SK-N-SH (cell line): ENCODE results near the gene ZNF804B. TPM values are rescaled to one million over a fixed set of nuclear protein-coding genes. Genes with fewer than 3 reads are reported as not detected.

ENCODE experiments used
- CTCF ChIA-PET: fragments of 300-600, 350-600 bp; formaldehyde crosslinking; extraction: SDS; loops from one replicate; lab custom pipeline; 2021; lab: Yijun Ruan, JAX
- POLR2A ChIA-PET: fragments of 350-600 bp; sonication (Branson Sonifier 250); formaldehyde crosslinking; extraction: SDS; loops from one replicate; lab custom pipeline; 2020; ENCODE audit warnings: antibody characterized with exemption, inconsistent platforms; lab: Yijun Ruan, JAX
- DNase-seq: peaks from one replicate; pipeline ENCODE4 v3.0.0; 2012
- H2AFZ ChIP-seq: fragments of 200-600 bp; sonication (generic); 2 replicates; pipeline ENCODE4 v1.8.1; 2016; ENCODE audit warnings: antibody characterized with exemption, mild to moderate bottlenecking, low read depth
- H3F3A ChIP-seq: fragments of 200-600 bp; sonication (generic); replicated peaks from 2 replicates; pipeline ENCODE3; 2016; ENCODE audit warnings: antibody characterized with exemption, mild to moderate bottlenecking; ENCODE audit not compliant: insufficient read depth
- H3K27ac ChIP-seq, 2 experiments: fragments of 200-500 bp in 1 of 2; fragments of 200-600 bp in 1 of 2; sonication (Bioruptor generic) in 1 of 2; sonication (generic), shearing (Covaris generic) in 1 of 2; 2 replicates each; pipeline versions ENCODE4 v1.5.1 to v1.6.1; 2014 to 2016; ENCODE audit warnings: low read depth in 2 of 2, inconsistent platforms in 1 of 2, low read length in 1 of 2, mild to moderate bottlenecking in 1 of 2, mixed read lengths in 1 of 2
- H3K27me3 ChIP-seq: fragments of 200-600 bp; sonication (generic), shearing (Covaris generic); 2 replicates; pipeline ENCODE4 v1.6.1; 2016; ENCODE audit warnings: mixed run types; ENCODE audit not compliant: insufficient read depth
- H3K36me3 ChIP-seq, 2 experiments: fragments of 200-500 bp in 1 of 2; fragments of 200-600 bp in 1 of 2; sonication (Bioruptor generic) in 1 of 2; sonication (generic) in 1 of 2; replicated peaks in 1 of 2; 2 replicates each; pipeline versions ENCODE3 to v1.5.1; 2014 to 2016; ENCODE audit warnings: low read length in 1 of 2, mild to moderate bottlenecking in 1 of 2; ENCODE audit not compliant: insufficient read depth in 2 of 2, control insufficient read depth in 1 of 2
- H3K4me1 ChIP-seq, 2 experiments: fragments of 200-500 bp in 1 of 2; fragments of 200-600 bp in 1 of 2; sonication (Bioruptor generic) in 1 of 2; sonication (generic), shearing (Covaris generic) in 1 of 2; 2 replicates each; pipeline versions ENCODE4 v1.5.1 to v1.6.1; 2014 to 2016; ENCODE audit warnings: low read depth in 1 of 2, low read length in 1 of 2, mixed run types in 1 of 2; ENCODE audit not compliant: insufficient read depth in 2 of 2, control insufficient read depth in 1 of 2
- H3K4me2 ChIP-seq: fragments of 200-600 bp; sonication (generic), shearing (Covaris generic); 2 replicates; pipeline ENCODE4 v1.6.1; 2017; ENCODE audit warnings: mixed run types
- H3K4me3 ChIP-seq, 2 experiments: fragments of 200-500 bp in 1 of 2; fragments of 200-600 bp in 1 of 2; sonication (Bioruptor generic) in 1 of 2; sonication (generic), shearing (Covaris generic) in 1 of 2; 2 replicates each; pipeline versions ENCODE4 v1.5.1 to v1.8.1; 2014 to 2016; ENCODE audit warnings: low read depth in 2 of 2, inconsistent platforms in 1 of 2, low read length in 1 of 2, mild to moderate bottlenecking in 1 of 2, mixed read lengths in 1 of 2, moderate library complexity in 1 of 2
- H3K79me2 ChIP-seq: fragments of 200-600 bp; sonication (generic); 2 replicates; pipeline ENCODE4 v1.8.1; 2017; ENCODE audit warnings: mild to moderate bottlenecking; ENCODE audit not compliant: insufficient read depth
- H3K9ac ChIP-seq: fragments of 200-600 bp; sonication (generic); 2 replicates; pipeline ENCODE4 v1.6.1; 2017; ENCODE audit warnings: mixed run types
- H3K9me2 ChIP-seq: fragments of 200-600 bp; sonication (generic); 2 replicates; pipeline ENCODE4 v1.6.1; 2017; ENCODE audit warnings: mixed run types
- H3K9me3 ChIP-seq: fragments of 200-600 bp; sonication (generic); 2 replicates; pipeline ENCODE4 v1.6.1; 2017; ENCODE audit warnings: mixed run types, mild to moderate bottlenecking, moderate library complexity
- H4K20me1 ChIP-seq: fragments of 200-600 bp; sonication (generic); 2 replicates; pipeline ENCODE4 v1.6.1; 2017; ENCODE audit warnings: mild to moderate bottlenecking, mixed run types; ENCODE audit not compliant: insufficient read depth
- CHD2 ChIP-seq: fragments of 150-350 bp; IDR thresholded peaks from 2 replicates; pipeline ENCODE4 v1.6.1; 2018; ENCODE audit warnings: low read length; ENCODE audit not compliant: partially characterized antibody
- CTCF ChIP-seq: fragments of 200-600 bp; sonication (generic); IDR thresholded peaks from 2 replicates; pipeline ENCODE4 v1.6.1; 2017; ENCODE audit warnings: antibody characterized with exemption, mild to moderate bottlenecking, moderate library complexity
- ELF1 ChIP-seq: IDR thresholded peaks from 2 replicates; pipeline ENCODE4 v1.4.0; 2012
- NFIC ChIP-seq: IDR thresholded peaks from 2 replicates; pipeline ENCODE4 v1.4.0; 2012; ENCODE audit warnings: borderline replicate concordance
- NRF1 ChIP-seq: IDR thresholded peaks from 2 replicates; pipeline ENCODE4 v1.6.1; 2012; ENCODE audit warnings: low read depth, mild to moderate bottlenecking, low read length
- RXRA ChIP-seq: IDR thresholded peaks from 2 replicates; pipeline ENCODE4 v1.4.0; 2012; ENCODE audit warnings: low read depth, mild to moderate bottlenecking, borderline replicate concordance
- SIN3A ChIP-seq: IDR thresholded peaks from 2 replicates; pipeline ENCODE4 v1.6.1; 2012; ENCODE audit warnings: low read depth, mild to moderate bottlenecking, low read length, moderate library complexity, borderline replicate concordance
- SMC3 ChIP-seq: IDR thresholded peaks from 2 replicates; pipeline ENCODE4 v1.6.1; 2012; ENCODE audit warnings: low read depth, low read length, improper control_type of control experiment
- WGBS: methylation state at CpG from one replicate; pipeline ENCODE4 v1.1.6; 2017; ENCODE audit warnings: low lambda C conversion rate; 5-methylcytosine and 5-hydroxymethylcytosine counted together
- polyA plus RNA-seq, 3 experiments: library from polyadenylated mRNA; depleted of rRNA; stranded (reverse); fragments of >200 nt; gene quantifications; 2 replicates each; pipeline ENCODE4 v1.2.3, GENCODE V29; 2012
- TF ChIP-seq, protein P1 (sequence below): IDR thresholded peaks from 2 replicates; pipeline ENCODE4 v1.4.0; 2012; ENCODE audit warnings: low read depth, borderline replicate concordance
- TF ChIP-seq, protein P2 (sequence below): fragments of 150-350 bp; IDR thresholded peaks from 2 replicates; pipeline ENCODE4 v1.6.1; 2016; ENCODE audit warnings: mild to moderate bottlenecking, low read depth, low read length

The ZNF804B gene
- polyA plus RNA-seq, 1 of the 3 experiments (the other 2 are of a cell fraction), result not detected

- H3K9me3 ChIP-seq, result no peaks in the 10 kb centered on the region
- H3K4me2 ChIP-seq, result no peak overlapping the region
- POLR2A ChIA-PET, result no interaction called here
- H3K4me1 ChIP-seq, result no peaks in the 10 kb centered on the region
- no peak overlapping the region for H3K27ac ChIP-seq
- no peaks in the 10 kb centered on the region for H3K36me3 ChIP-seq
- DNase-seq, result no peak
- no peaks in the 10 kb centered on the region for H4K20me1 ChIP-seq
- no peaks in the 10 kb centered on the region for H3K79me2 ChIP-seq
- no peaks in the 10 kb centered on the region for H3K9me2 ChIP-seq
- no peak overlapping the region for H3K4me3 ChIP-seq
- no peaks in the 10 kb centered on the region for H3F3A ChIP-seq
- CTCF ChIA-PET, result no interaction called here
- H2AFZ ChIP-seq, result no peak overlapping the region
- no peak overlapping the region for H3K9ac ChIP-seq
- H3K27me3 ChIP-seq, result no peaks in the 10 kb centered on the region
- TF ChIP-seq ELF1 (no peak), RXRA (no peak), NRF1 (no peak), CTCF (no peak), NFIC (no peak), CHD2 (no peak), SIN3A (no peak)
- TF ChIP-seq, protein P1, sequence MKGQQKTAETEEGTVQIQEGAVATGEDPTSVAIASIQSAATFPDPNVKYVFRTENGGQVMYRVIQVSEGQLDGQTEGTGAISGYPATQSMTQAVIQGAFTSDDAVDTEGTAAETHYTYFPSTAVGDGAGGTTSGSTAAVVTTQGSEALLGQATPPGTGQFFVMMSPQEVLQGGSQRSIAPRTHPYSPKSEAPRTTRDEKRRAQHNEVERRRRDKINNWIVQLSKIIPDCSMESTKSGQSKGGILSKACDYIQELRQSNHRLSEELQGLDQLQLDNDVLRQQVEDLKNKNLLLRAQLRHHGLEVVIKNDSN, result no peak
- WGBS, result 22% methylated on average over 1 of the region's 1 CpG
Measured at GRCh38 chr7:88771417-88771816, 11.9 kb downstream of the ZNF804B start.

GRCh38 chr7:88772776-88773175 lies 13.3 kb downstream of the ZNF804B start:
- Histone ChIP-seq H3K79me2 (no peaks in the 10 kb centered on the region), H3K9ac (no peak overlapping the region), H4K20me1 (no peaks in the 10 kb centered on the region), H3K4me2 (no peak overlapping the region), H3K27ac (no peak overlapping the region), H3K36me3 (no peaks in the 10 kb centered on the region), H3K9me3 (no peaks in the 10 kb centered on the region), H3K4me1 (no peaks in the 10 kb centered on the region; a peak in 1 of 4 replicates), H3K9me2 (no peaks in the 10 kb centered on the region), H3F3A (no peaks in the 10 kb centered on the region), H3K27me3 (no peaks in the 10 kb centered on the region), H3K4me3 (no peak overlapping the region), H2AFZ (no peak overlapping the region)
- CTCF ChIA-PET, result interaction anchor here (1.1 to 1.2 kb wide), 2 partner anchors 9 to 18 kb away, joined by 3 read pairs; no protein-coding TSS in a partner anchor
- POLR2A ChIA-PET, result no interaction called here
- DNase-seq, result no peak
- TF ChIP-seq, protein P2, sequence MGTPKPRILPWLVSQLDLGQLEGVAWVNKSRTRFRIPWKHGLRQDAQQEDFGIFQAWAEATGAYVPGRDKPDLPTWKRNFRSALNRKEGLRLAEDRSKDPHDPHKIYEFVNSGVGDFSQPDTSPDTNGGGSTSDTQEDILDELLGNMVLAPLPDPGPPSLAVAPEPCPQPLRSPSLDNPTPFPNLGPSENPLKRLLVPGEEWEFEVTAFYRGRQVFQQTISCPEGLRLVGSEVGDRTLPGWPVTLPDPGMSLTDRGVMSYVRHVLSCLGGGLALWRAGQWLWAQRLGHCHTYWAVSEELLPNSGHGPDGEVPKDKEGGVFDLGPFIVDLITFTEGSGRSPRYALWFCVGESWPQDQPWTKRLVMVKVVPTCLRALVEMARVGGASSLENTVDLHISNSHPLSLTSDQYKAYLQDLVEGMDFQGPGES, result no peak
- no peak for TF ChIP-seq SMC3
- no peak for TF ChIP-seq RXRA
